Panc1 (cell line): ENCODE results near the gene CCBE1.

Experiments
- CTCF ChIP-seq: fragments of 450-650 bp; IDR thresholded peaks from 2 replicates; pipeline ENCODE4 v1.5.1; 2017; ENCODE audit warnings: mild to moderate bottlenecking
- POLR2AphosphoS5 ChIP-seq: IDR thresholded peaks from 2 replicates; pipeline ENCODE4 v1.6.1; 2012; ENCODE audit warnings: mild to moderate bottlenecking, low read depth, low read length, moderate library complexity
- REST ChIP-seq, 2 experiments: IDR thresholded peaks; 2 replicates each; pipeline ENCODE4 v1.6.1; 2011 to 2012; ENCODE audit warnings: low read depth in 2 of 2, control low read depth in 1 of 2, low read length in 1 of 2, mild to moderate bottlenecking in 1 of 2, moderate library complexity in 1 of 2; ENCODE audit not compliant: insufficient read depth in 1 of 2
- SIN3A ChIP-seq: IDR thresholded peaks from 2 replicates; pipeline ENCODE4 v1.6.1; 2012; ENCODE audit warnings: low read depth, mild to moderate bottlenecking, low read length, moderate library complexity, borderline replicate concordance; ENCODE audit not compliant: insufficient read depth
- TCF7L2 ChIP-seq: IDR thresholded peaks from 2 replicates; pipeline ENCODE4 v1.6.1; 2011; ENCODE audit warnings: mild to moderate bottlenecking, low read depth, low read length, inconsistent platforms

GRCh38 chr18:59733421-59733820 is 36.2 kb upstream of the CCBE1 start:
- no peak for TF ChIP-seq CTCF
- TF ChIP-seq SIN3A = no peak
- no peak for TF ChIP-seq POLR2AphosphoS5
- TF ChIP-seq TCF7L2 = no peak
- no peak for TF ChIP-seq REST (IDR thresholded peaks at IDR 0.05; ENCODE audit: insufficient read depth in 1 of 2, low read depth in 2 of 2, low read length in 1 of 2)
